ENCODE data around the gene RXRA.
A peak's percentile ranks its signal among the peaks of the same experiment; 100 is the strongest.

Gene RXRA

GRCh38 chr9:134335486-134336220 is 9.4 kb downstream of the RXRA start:
- Histone ChIP-seq H3K27ac (no peak overlapping the region), H3K27me3 (ENCODE audit: control insufficient read depth, insufficient read depth, low read length) (no peaks in the 10 kb centered on the region), H3K9ac (no peak overlapping the region), H3K9me3 (ENCODE audit: control insufficient read depth, low read length) (no peaks in the 10 kb centered on the region), H3K4me3 (ENCODE audit: low read depth, low read length) (peak overlapping the region; percentile 6), H3K4me2 (ENCODE audit: low read length) (peak overlapping the region; percentile 62), H3K4me1 (peaks cover 36% of the 10 kb centered on the region), H3K79me2 (peaks cover 90% of the 10 kb centered on the region), H2AFZ (no peak overlapping the region), H3K36me3 (ENCODE audit: control insufficient read depth, insufficient read depth, low read length) (no peaks in the 10 kb centered on the region)
- no peak for TF ChIP-seq CTCF (IDR thresholded peaks at IDR 0.05)

- Histone ChIP-seq H3K27me3 (ENCODE audit: control insufficient read depth, insufficient read depth, low read length) (no peaks in the 10 kb centered on the region), H3K4me1 (peaks cover 36% of the 10 kb centered on the region), H3K4me2 (ENCODE audit: low read length) (peak overlapping the region; percentile 62), H3K36me3 (ENCODE audit: control insufficient read depth, insufficient read depth, low read length) (no peaks in the 10 kb centered on the region), H3K9me3 (ENCODE audit: control insufficient read depth, low read length) (no peaks in the 10 kb centered on the region), H3K79me2 (peaks cover 90% of the 10 kb centered on the region), H3K27ac (no peak overlapping the region), H3K9ac (no peak overlapping the region), H3K4me3 (ENCODE audit: low read depth, low read length) (peak overlapping the region; percentile 6), H2AFZ (no peak overlapping the region)
- no peak for TF ChIP-seq CTCF (IDR thresholded peaks at IDR 0.05)
Observed at GRCh38 chr9:134336228-134336627, 10.0 kb downstream of the RXRA start.

GRCh38 chr9:134336924-134337323 is 10.7 kb downstream of the RXRA start:
- H3K9me3 ChIP-seq (ENCODE audit: control insufficient read depth, low read length): no peaks in the 10 kb centered on the region
- no peak overlapping the region for H3K4me3 ChIP-seq (ENCODE audit: low read depth, low read length)
- peaks cover 40% of the 10 kb centered on the region for H3K4me1 ChIP-seq
- H3K27me3 ChIP-seq (ENCODE audit: control insufficient read depth, insufficient read depth, low read length): no peaks in the 10 kb centered on the region
- no peak overlapping the region for H3K27ac ChIP-seq
- no peak overlapping the region for H3K4me2 ChIP-seq (ENCODE audit: low read length)
- H3K9ac ChIP-seq: no peak overlapping the region
- no peak overlapping the region for H2AFZ ChIP-seq
- peaks cover 90% of the 10 kb centered on the region for H3K79me2 ChIP-seq
- H3K36me3 ChIP-seq (ENCODE audit: control insufficient read depth, insufficient read depth, low read length): no peaks in the 10 kb centered on the region
- TF ChIP-seq CTCF (IDR thresholded peaks at IDR 0.05): no peak

- TF ChIP-seq CTCF (IDR thresholded peaks at IDR 0.05): no peak
- no peak overlapping the region for H3K4me3 ChIP-seq (ENCODE audit: low read depth, low read length)
- H3K36me3 ChIP-seq (ENCODE audit: control insufficient read depth, insufficient read depth, low read length): no peaks in the 10 kb centered on the region
- no peak overlapping the region for H3K27ac ChIP-seq
- peaks cover 90% of the 10 kb centered on the region for H3K79me2 ChIP-seq
- peaks cover 42% of the 10 kb centered on the region for H3K4me1 ChIP-seq
- no peak overlapping the region for H3K9ac ChIP-seq
- no peaks in the 10 kb centered on the region for H3K27me3 ChIP-seq (ENCODE audit: control insufficient read depth, insufficient read depth, low read length)
- no peak overlapping the region for H2AFZ ChIP-seq
- no peak overlapping the region for H3K4me2 ChIP-seq (ENCODE audit: low read length)
- no peaks in the 10 kb centered on the region for H3K9me3 ChIP-seq (ENCODE audit: control insufficient read depth, low read length)
Observed at GRCh38 chr9:134337469-134337868, 11.2 kb downstream of the RXRA start.

Data from parathyroid adenoma (tissue), 2 donors.